GM06990 (cell line): ENCODE measurements around the gene GNA14.
"Not testable (repeated sequence)": the region's sequence is repeated elsewhere in the genome, so short reads cannot be mapped to it uniquely, and the experiment has no call there.

Experiments used
- DNase-seq: peaks from one replicate; pipeline ENCODE4 v3.0.0-alpha.2; 2011; ENCODE audit not compliant: insufficient read length; ENCODE audit errors: extremely low read depth
- H3K27me3 ChIP-seq: replicated peaks from 2 replicates; pipeline ENCODE4 v1.6.0; 2011; ENCODE audit warnings: low read length; ENCODE audit not compliant: control insufficient read depth, insufficient read depth
- H3K36me3 ChIP-seq: 2 replicates; pipeline ENCODE4 v1.5.1; 2011; ENCODE audit warnings: low read length; ENCODE audit not compliant: control insufficient read depth, insufficient read depth
- H3K4me3 ChIP-seq: replicated peaks from 2 replicates; pipeline ENCODE4 v1.5.1; 2011; ENCODE audit warnings: low read depth, mild to moderate bottlenecking, control low read depth, low read length
- TF ChIP-seq, protein P1 (sequence below): IDR thresholded peaks from 2 replicates; pipeline ENCODE4 v1.5.1; 2011; ENCODE audit warnings: low read length, control low read depth, mild to moderate bottlenecking, inconsistent platforms; ENCODE audit not compliant: insufficient read depth, poor library complexity, severe bottlenecking

Gene GNA14

DNA sequence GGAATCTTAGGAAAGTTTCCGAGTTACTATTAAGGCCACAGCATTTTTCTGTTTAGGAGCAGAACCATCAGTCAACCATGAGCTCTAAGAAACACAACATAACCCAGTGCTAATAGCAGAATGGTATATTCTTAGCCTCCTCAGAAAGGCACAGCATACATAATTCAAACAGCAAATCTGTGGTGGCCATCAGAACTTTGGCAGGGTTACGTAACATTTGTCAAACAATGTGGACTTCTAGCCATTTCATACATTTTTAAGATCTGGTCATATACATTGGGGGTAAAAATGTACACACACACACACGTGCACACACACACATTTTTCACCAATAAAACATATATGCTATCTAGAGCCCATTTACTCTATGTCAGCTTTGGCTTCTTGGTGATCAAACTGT, 225.2 kb downstream of the GNA14 start:
- no peaks in the 10 kb centered on the region for H3K27me3 ChIP-seq
- TF ChIP-seq, protein P1, sequence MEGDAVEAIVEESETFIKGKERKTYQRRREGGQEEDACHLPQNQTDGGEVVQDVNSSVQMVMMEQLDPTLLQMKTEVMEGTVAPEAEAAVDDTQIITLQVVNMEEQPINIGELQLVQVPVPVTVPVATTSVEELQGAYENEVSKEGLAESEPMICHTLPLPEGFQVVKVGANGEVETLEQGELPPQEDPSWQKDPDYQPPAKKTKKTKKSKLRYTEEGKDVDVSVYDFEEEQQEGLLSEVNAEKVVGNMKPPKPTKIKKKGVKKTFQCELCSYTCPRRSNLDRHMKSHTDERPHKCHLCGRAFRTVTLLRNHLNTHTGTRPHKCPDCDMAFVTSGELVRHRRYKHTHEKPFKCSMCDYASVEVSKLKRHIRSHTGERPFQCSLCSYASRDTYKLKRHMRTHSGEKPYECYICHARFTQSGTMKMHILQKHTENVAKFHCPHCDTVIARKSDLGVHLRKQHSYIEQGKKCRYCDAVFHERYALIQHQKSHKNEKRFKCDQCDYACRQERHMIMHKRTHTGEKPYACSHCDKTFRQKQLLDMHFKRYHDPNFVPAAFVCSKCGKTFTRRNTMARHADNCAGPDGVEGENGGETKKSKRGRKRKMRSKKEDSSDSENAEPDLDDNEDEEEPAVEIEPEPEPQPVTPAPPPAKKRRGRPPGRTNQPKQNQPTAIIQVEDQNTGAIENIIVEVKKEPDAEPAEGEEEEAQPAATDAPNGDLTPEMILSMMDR = no peak
- DNase-seq = no peak

DNA sequence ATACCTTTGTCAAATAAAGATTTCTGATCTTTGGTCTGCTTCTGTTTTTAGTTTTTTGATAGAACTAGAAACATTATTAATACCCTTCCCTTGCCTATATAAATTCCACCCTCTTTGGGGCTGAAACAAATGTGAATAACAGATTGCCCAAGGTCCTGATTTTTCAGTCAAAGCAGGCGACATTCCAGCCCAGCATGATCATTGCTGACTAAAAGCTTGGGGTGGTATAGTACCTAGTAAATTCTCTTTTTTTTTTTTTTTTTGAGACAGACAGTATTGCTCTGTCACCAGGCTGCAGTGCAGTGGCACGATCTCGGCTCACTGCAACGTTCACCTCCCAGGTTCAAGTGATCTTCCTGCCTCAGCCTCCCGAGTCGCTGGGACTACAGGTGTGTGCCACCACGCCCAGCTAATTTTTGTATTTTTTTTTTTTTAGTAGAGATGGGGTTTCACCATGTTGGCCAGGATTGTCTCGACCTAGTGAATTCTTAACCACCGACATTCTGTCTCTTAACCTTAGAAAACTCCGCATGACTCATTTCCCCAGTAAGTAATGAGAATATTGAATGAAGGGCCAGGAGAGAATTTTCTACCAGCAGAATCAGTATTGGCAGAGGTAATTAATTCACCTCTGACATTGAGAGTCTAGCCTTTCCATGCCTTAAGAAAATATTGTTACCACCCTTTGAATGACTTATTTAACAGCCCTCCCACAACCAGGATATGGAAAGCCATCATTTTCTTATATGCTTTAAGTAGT, 226.4 kb downstream of the GNA14 start:
- Histone ChIP-seq H3K4me3 (no peak overlapping the region), H3K36me3 (no peaks in the 10 kb centered on the region), H3K27me3 (no peaks in the 10 kb centered on the region)
- DNase-seq = no peak
- TF ChIP-seq, protein P1 = no peak

More for the DNA sequence above, 225.2 kb downstream of the GNA14 start:
- no peaks in the 10 kb centered on the region for H3K36me3 ChIP-seq
- H3K4me3 ChIP-seq = no peak overlapping the region

DNA sequence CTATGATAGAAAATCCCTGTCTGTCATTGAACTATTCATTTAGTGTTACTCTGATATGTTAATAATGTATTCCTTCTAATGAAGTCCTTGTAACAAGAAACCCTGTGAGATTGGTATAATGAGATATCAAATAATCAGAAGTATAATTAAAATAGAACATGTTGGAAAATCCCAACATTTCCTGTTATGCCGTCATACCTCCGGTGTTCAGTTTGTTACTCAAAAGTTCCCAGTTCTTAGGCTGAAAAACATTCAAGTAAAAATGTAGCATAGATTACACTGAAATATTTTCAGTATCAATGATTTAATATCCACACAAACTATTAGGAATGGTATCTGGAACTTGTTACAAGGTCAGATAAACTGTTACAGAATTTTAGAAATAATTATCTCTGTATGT, 227.5 kb downstream of the GNA14 start:
- Histone ChIP-seq H3K4me3 (no peak overlapping the region), H3K36me3 (no peaks in the 10 kb centered on the region; the same call in 1 of the 2 replicates), H3K27me3 (no peaks in the 10 kb centered on the region)
- DNase-seq = no peak
- TF ChIP-seq, protein P1 = no peak

DNA sequence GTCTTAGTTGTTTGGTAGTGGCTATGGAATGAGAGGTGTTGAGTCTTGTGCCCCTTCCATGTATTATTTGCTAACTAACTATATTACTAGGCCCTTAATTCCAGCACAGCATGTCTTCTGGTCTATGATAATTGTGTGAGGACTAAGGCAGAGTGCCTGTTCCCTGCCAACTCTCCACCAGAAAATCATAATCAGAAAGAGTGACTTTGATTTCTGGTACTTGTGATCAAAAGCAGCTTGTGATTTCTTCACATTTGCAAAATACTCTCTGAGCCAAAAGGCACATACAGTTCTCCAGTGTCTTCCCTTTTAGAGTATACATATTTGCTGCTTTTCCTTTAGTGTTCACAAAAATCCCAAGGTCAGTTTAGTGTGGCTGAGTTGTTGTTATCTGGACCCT, 229.9 kb downstream of the GNA14 start:
- Histone ChIP-seq H3K4me3 (no peak overlapping the region), H3K36me3 (no peaks in the 10 kb centered on the region; the same call in 1 of the 2 replicates), H3K27me3 (no peaks in the 10 kb centered on the region)
- TF ChIP-seq, protein P1 = no peak
- DNase-seq = no peak

DNA sequence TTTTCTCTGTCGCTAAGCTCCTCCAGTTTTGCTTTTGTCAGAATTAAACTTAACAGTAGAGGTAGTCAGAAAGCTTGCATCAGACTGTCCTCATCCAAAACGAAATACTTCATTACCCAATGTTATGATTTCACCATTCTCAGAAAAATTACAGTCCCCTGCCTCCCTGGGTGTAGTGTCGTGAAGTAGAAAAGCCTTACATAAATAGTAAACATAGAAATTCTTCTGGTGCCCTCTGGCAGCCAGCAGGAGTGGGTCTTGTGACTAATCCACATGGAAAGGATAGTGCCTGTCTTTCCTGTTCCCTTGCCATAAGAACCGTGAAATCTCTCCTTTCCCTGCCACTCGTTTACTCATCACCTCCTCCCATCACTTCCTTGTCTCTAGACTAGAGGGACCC, 230.6 kb downstream of the GNA14 start:
- DNase-seq = no peak
- Histone ChIP-seq H3K36me3 (no peaks in the 10 kb centered on the region; the same call in 1 of the 2 replicates), H3K4me3 (no peak overlapping the region), H3K27me3 (no peaks in the 10 kb centered on the region)
- TF ChIP-seq, protein P1 = no peak

DNA sequence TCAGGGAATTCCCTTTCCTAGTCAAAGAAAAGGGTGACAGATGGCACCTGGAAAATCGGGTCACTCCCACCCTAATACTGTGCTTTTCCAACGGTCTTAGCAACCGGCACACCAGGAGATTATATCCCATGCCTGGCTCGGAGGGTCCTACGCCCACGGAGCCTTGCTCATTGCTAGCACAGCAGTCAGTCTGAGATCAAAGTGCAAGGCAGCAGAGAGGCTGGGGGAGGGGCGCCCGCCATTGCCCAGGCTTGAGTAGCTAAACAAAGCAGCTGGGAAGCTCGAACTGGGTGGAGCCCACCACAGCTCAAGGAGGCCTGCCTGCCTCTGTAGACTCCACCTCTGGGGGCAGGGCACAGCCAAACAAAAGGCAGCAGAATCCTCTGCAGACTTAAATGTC, 239.6 kb downstream of the GNA14 start:
- H3K27me3 ChIP-seq, H3K36me3 ChIP-seq, DNase-seq, H3K4me3 ChIP-seq: not testable (repeated sequence)
